Neural crest cell (in vitro differentiated cells): ENCODE results near the gene CLIC5. TPM values are rescaled to one million over a fixed set of nuclear protein-coding genes. Genes with fewer than 3 reads are reported as not detected.

Source experiments
- DNase-seq: peaks from one replicate; pipeline ENCODE4 v3.0.0; 2021; ENCODE audit warnings: low read depth, mixed read lengths, low spot score
- H3K27ac Mint-ChIP-seq: one replicate; pipeline ENCODE4 v1.8.0; 2021; ENCODE audit warnings: mild to moderate bottlenecking, mixed read lengths; ENCODE audit not compliant: unreplicated experiment
- H3K27me3 Mint-ChIP-seq: 2 replicates; pipeline ENCODE4 v1.8.0; 2021; ENCODE audit warnings: low read depth, mild to moderate bottlenecking, mixed read lengths
- H3K36me3 Mint-ChIP-seq: 2 replicates; pipeline ENCODE4 v1.8.0; 2021; ENCODE audit warnings: low read depth, mild to moderate bottlenecking, mixed read lengths
- H3K4me1 Mint-ChIP-seq: 2 replicates; pipeline ENCODE4 v1.8.0; 2021; ENCODE audit warnings: mixed read lengths
- H3K4me3 Mint-ChIP-seq: one replicate; pipeline ENCODE4 v1.8.0; 2021; ENCODE audit warnings: mild to moderate bottlenecking, mixed read lengths
- H3K9me3 Mint-ChIP-seq: 2 replicates; pipeline ENCODE4 v1.8.0; 2021; ENCODE audit warnings: mixed read lengths
- CTCF ChIP-seq: fragments of 200-600 bp; sonication (generic); conservative IDR thresholded peaks from 2 replicates; pipeline ENCODE4 v1.5.0; 2021; ENCODE audit warnings: antibody characterized with exemption, mild to moderate bottlenecking
- total RNA-seq: library from RNA; stranded (reverse); gene quantifications from 2 replicates; pipeline ENCODE4 v1.2.1, GENCODE V29; 2021

The CLIC5 gene
- total RNA-seq, 1 donor from 2014 or later = not detected

DNA sequence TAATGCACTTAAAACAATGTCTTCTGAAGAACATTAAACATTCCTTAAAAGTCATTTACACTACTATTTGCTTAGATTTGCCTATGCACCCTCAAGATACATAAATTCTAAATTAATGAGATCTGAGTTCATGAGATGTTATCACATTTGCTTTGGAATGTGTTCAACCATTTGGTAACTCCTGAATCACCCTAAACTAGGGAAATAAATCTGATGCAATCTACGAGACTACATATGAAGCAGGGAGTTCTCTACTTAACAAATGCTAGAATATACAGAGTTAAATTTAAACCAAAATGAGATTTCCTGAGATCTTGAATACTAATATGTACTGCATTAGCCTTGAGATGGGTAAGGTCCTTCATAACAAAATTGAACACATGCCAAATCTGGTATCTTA is 170.1 kb downstream of the CLIC5 start:
- Mint-ChIP-seq H3K27me3 (no peaks in the 10 kb centered on the region), H3K9me3 (no peaks in the 10 kb centered on the region), H3K4me3 (no peak overlapping the region), H3K4me1 (peaks cover 21% of the 10 kb centered on the region), H3K36me3 (no peaks in the 10 kb centered on the region), H3K27ac (no peak overlapping the region)
- DNase-seq = no peak
- no peak for TF ChIP-seq CTCF

- no peaks in the 10 kb centered on the region for H3K9me3 Mint-ChIP-seq
- H3K4me3 Mint-ChIP-seq = no peak overlapping the region
- no peak overlapping the region for H3K27ac Mint-ChIP-seq
- no peak for DNase-seq
- peaks cover 21% of the 10 kb centered on the region for H3K4me1 Mint-ChIP-seq
- H3K27me3 Mint-ChIP-seq = no peaks in the 10 kb centered on the region
- H3K36me3 Mint-ChIP-seq = no peaks in the 10 kb centered on the region
- TF ChIP-seq CTCF = no peak
Observed at GRCh38 chr6:45844986-45845385, 170.7 kb downstream of the CLIC5 start.

GRCh38 chr6:45843848-45844521 is 171.7 kb downstream of the CLIC5 start:
- Mint-ChIP-seq H3K36me3 (no peaks in the 10 kb centered on the region), H3K27ac (no peak overlapping the region), H3K27me3 (no peaks in the 10 kb centered on the region), H3K4me3 (no peak overlapping the region), H3K9me3 (no peaks in the 10 kb centered on the region), H3K4me1 (peaks cover 21% of the 10 kb centered on the region)
- TF ChIP-seq CTCF = no peak
- no peak for DNase-seq

- Mint-ChIP-seq H3K27me3 (no peaks in the 10 kb centered on the region), H3K4me3 (no peak overlapping the region), H3K27ac (peak overlapping the region; percentile 60), H3K36me3 (no peaks in the 10 kb centered on the region), H3K4me1 (peaks cover 21% of the 10 kb centered on the region), H3K9me3 (no peaks in the 10 kb centered on the region)
- no peak for DNase-seq
- TF ChIP-seq CTCF = no peak
Observed at GRCh38 chr6:45841062-45841461, 174.6 kb downstream of the CLIC5 start.

DNA sequence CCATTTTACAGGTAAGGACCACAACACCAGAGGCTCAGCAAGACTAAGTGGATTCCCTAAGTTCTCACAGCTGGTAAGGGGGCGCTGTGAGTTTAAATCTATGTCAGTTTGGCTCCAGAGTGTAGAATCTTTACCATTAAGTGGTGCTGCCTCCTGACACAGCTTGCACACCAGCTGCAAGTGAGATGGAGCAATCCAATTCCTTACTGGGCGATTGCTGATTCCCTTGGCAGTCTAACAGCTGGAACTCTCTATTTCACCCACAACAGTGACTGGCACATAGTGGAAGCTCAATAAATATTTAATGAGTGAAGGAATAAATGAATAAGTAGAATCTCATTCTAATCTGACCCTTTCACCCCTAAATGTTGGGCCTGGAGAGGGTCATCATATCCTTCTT is 176.7 kb downstream of the CLIC5 start:
- no peak for TF ChIP-seq CTCF
- Mint-ChIP-seq H3K9me3 (no peaks in the 10 kb centered on the region), H3K27me3 (no peaks in the 10 kb centered on the region), H3K4me1 (peaks cover 9% of the 10 kb centered on the region), H3K27ac (no peak overlapping the region), H3K4me3 (no peak overlapping the region), H3K36me3 (no peaks in the 10 kb centered on the region)
- no peak for DNase-seq
